Panc1 (cell line): Measurements from ENCODE around the gene BCORL1. TPM values are rescaled to one million over a fixed set of nuclear protein-coding genes. Genes with fewer than 3 reads are reported as not detected.

Experiments
- ATAC-seq: fragments of 200-7000 bp; cut with Tn5 transposase; 2 replicates; pipeline ENCODE4 v1.9.1; 2020; ENCODE audit warnings: mild to moderate bottlenecking, moderate library complexity
- BruUV-seq: library from RNA; stranded (reverse); fragments of 400-500 nt; replicated peaks from 2 replicates; lab custom pipeline; 2021; lab: Mats Ljungman, UMichigan
- CTCF ChIA-PET: fragments of 300-600 bp; sonication (Branson Sonifier 250); formaldehyde crosslinking; loops from one replicate; lab custom pipeline; 2022; ENCODE audit warnings: antibody characterized with exemption; lab: Charles Lee
- POLR2A ChIA-PET: fragments of 300-600 bp; sonication (Branson Sonifier 250); formaldehyde crosslinking; loops from one replicate; lab custom pipeline; 2022; ENCODE audit warnings: antibody characterized with exemption; lab: Charles Lee
- DNase-seq: peaks from one replicate; pipeline ENCODE4 v3.0.0-alpha.2; 2010; ENCODE audit warnings: low read depth, low spot score
- H3K27ac ChIP-seq: 2 replicates; pipeline ENCODE4 v1.5.1; 2011; ENCODE audit warnings: mild to moderate bottlenecking, low read length, inconsistent platforms
- H3K27me3 ChIP-seq: fragments of 200-500 bp; sonication (Bioruptor generic); 2 replicates; pipeline ENCODE4 v1.6.0; 2014; ENCODE audit warnings: low read length, inconsistent platforms; ENCODE audit not compliant: control insufficient read depth, insufficient read depth
- H3K36me3 ChIP-seq: fragments of 200-500 bp; sonication (Bioruptor generic); 2 replicates; pipeline ENCODE4 v1.5.1; 2014; ENCODE audit warnings: inconsistent platforms, mild to moderate bottlenecking, low read length, moderate library complexity; ENCODE audit not compliant: control insufficient read depth, insufficient read depth
- H3K4me1 ChIP-seq: 2 replicates; pipeline ENCODE4 v1.5.1; 2011; ENCODE audit warnings: inconsistent platforms, mild to moderate bottlenecking, low read length, moderate library complexity; ENCODE audit not compliant: control insufficient read depth, insufficient read depth
- H3K4me3 ChIP-seq, 2 experiments: 2 replicates each; pipeline ENCODE4 v1.5.1; 2011 to 2012; ENCODE audit warnings: low read depth in 2 of 2, low read length in 2 of 2, mild to moderate bottlenecking in 2 of 2, inconsistent platforms in 1 of 2, moderate library complexity in 1 of 2
- H3K9me3 ChIP-seq: fragments of 200-500 bp; sonication (Bioruptor generic); 2 replicates; pipeline ENCODE4 v1.5.1; 2014; ENCODE audit warnings: low read depth, mild to moderate bottlenecking, inconsistent platforms, low read length, moderate library complexity; ENCODE audit not compliant: control insufficient read depth, insufficient read depth
- CTCF ChIP-seq: fragments of 450-650 bp; IDR thresholded peaks from 2 replicates; pipeline ENCODE4 v1.5.1; 2017; ENCODE audit warnings: mild to moderate bottlenecking
- POLR2AphosphoS5 ChIP-seq: IDR thresholded peaks from 2 replicates; pipeline ENCODE4 v1.6.1; 2012; ENCODE audit warnings: mild to moderate bottlenecking, low read depth, low read length, moderate library complexity
- SIN3A ChIP-seq: IDR thresholded peaks from 2 replicates; pipeline ENCODE4 v1.6.1; 2012; ENCODE audit warnings: low read depth, mild to moderate bottlenecking, low read length, moderate library complexity, borderline replicate concordance; ENCODE audit not compliant: insufficient read depth
- TCF7L2 ChIP-seq: IDR thresholded peaks from 2 replicates; pipeline ENCODE4 v1.6.1; 2011; ENCODE audit warnings: mild to moderate bottlenecking, low read depth, low read length, inconsistent platforms
- in situ Hi-C: cut with HindIII; loops from 2 replicates; pipeline ENCODE4 v1.10.0; 2016; ENCODE audit warnings: low sequenced_read_pairs, low pct_unique_long_range_greater_than_20kb
- intact Hi-C: fragments of 100-400 bp; cut with micrococcal nuclease; formaldehyde crosslinking; loops from one replicate; pipeline ENCODE4 v1.10.0; 2022; ENCODE audit not compliant: unreplicated experiment
- total RNA-seq: library from RNA; stranded (reverse); gene quantifications from one replicate; pipeline ENCODE4 v1.2.1, GENCODE V29; 2021; ENCODE audit not compliant: unreplicated experiment
- TF ChIP-seq, protein P1 (sequence below), 2 experiments: IDR thresholded peaks; 2 replicates each; pipeline ENCODE4 v1.6.1; 2011 to 2012; ENCODE audit warnings: low read depth in 2 of 2, control low read depth in 1 of 2, low read length in 1 of 2, mild to moderate bottlenecking in 1 of 2, moderate library complexity in 1 of 2; ENCODE audit not compliant: insufficient read depth in 1 of 2

The BCORL1 gene
- total RNA-seq, 1 experiment from 2014 or later = 67.4 TPM

DNA sequence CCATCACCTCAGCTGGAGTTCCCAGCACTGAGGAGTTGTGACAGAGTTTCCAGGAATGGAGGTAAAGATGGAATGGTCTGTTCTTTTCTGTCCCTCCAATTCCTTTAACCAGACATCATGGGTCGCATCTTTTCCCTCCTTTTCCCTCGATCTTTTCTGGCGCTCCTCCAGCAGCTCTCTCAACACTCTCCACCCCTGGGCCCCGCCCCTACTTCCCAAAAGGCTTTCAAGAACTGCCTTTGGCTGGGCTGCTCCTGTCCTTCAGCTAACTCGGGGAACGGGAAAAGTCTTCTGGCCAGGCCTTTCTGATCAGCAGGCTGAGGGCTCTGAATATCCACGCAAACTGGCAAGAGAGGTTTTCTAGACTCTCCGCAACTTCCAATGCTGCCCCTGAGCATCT is 42.4 kb upstream of the BCORL1 start:
- CTCF ChIA-PET = no interaction called here
- POLR2A ChIA-PET = no interaction called here
- in situ Hi-C loops = no loop called here

DNA sequence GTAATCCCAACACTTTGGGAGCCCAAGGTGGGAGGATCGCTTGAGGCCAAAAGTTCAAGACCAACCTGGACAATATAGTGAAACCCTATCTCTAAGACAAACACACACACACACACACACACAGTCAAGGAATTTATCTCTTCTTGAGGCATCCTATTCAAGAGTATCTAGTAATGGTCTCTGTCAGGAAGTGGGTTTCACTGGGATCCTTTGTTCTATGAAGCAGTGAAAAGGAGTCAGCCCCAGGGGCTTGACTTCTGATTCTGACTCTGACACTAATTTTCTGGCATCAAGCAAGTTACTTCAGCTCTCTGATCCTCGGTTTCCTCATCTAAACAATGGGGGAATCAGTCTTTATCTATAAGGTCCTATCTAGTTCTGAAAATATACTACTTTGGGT is 41.7 kb upstream of the BCORL1 start:
- Histone ChIP-seq H3K27me3 (no peaks in the 10 kb centered on the region), H3K4me3 (no peak overlapping the region), H3K4me1 (no peaks in the 10 kb centered on the region), H3K27ac (no peak overlapping the region), H3K9me3 (no peaks in the 10 kb centered on the region), H3K36me3 (no peaks in the 10 kb centered on the region)
- in situ Hi-C loops = no loop called here
- ChIA-PET CTCF (no interaction called here), POLR2A (no interaction called here)
- TF ChIP-seq CTCF (no peak), SIN3A (no peak), POLR2AphosphoS5 (no peak), TCF7L2 (no peak)
- TF ChIP-seq, protein P1, sequence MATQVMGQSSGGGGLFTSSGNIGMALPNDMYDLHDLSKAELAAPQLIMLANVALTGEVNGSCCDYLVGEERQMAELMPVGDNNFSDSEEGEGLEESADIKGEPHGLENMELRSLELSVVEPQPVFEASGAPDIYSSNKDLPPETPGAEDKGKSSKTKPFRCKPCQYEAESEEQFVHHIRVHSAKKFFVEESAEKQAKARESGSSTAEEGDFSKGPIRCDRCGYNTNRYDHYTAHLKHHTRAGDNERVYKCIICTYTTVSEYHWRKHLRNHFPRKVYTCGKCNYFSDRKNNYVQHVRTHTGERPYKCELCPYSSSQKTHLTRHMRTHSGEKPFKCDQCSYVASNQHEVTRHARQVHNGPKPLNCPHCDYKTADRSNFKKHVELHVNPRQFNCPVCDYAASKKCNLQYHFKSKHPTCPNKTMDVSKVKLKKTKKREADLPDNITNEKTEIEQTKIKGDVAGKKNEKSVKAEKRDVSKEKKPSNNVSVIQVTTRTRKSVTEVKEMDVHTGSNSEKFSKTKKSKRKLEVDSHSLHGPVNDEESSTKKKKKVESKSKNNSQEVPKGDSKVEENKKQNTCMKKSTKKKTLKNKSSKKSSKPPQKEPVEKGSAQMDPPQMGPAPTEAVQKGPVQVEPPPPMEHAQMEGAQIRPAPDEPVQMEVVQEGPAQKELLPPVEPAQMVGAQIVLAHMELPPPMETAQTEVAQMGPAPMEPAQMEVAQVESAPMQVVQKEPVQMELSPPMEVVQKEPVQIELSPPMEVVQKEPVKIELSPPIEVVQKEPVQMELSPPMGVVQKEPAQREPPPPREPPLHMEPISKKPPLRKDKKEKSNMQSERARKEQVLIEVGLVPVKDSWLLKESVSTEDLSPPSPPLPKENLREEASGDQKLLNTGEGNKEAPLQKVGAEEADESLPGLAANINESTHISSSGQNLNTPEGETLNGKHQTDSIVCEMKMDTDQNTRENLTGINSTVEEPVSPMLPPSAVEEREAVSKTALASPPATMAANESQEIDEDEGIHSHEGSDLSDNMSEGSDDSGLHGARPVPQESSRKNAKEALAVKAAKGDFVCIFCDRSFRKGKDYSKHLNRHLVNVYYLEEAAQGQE (IDR thresholded peaks at IDR 0.05; ENCODE audit: insufficient read depth in 1 of 2, low read depth in 2 of 2, low read length in 1 of 2) = no peak
- DNase-seq (no peak), ATAC-seq (no peak)
- no TSS peak for BruUV-seq
- intact Hi-C loops = no loop called here

More for the DNA sequence above, 42.4 kb upstream of the BCORL1 start:
- H3K27me3 ChIP-seq = no peaks in the 10 kb centered on the region
- no peak overlapping the region for H3K4me3 ChIP-seq
- DNase-seq (no peak), ATAC-seq (no peak)
- no peaks in the 10 kb centered on the region for H3K4me1 ChIP-seq
- intact Hi-C loops = no loop called here
- TF ChIP-seq POLR2AphosphoS5 = no peak
- no TSS peak for BruUV-seq
- no peaks in the 10 kb centered on the region for H3K36me3 ChIP-seq
- no peak overlapping the region for H3K27ac ChIP-seq
- no peaks in the 10 kb centered on the region for H3K9me3 ChIP-seq

DNA sequence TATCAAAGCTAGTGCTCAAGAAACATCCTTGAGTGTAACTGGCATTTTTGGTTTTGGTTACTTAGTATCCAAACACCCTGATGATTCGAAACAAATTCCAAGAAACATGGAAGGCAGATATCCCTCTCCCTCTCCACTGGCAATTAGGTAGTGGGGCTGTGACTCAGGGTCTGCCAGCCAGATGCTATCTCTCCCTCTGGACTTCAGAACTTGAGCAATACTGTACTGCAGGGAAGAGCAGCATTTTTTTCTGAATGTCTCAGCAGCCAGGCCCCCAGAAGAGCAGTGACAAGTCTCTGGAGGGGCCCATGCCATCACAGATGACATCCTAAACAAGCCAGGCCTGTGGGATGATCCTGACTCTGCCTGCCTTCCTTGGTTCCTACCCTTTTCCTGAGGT is 37.3 kb upstream of the BCORL1 start:
- no TSS peak for BruUV-seq
- Histone ChIP-seq H3K36me3 (no peaks in the 10 kb centered on the region), H3K4me3 (no peak overlapping the region), H3K27ac (no peak overlapping the region), H3K4me1 (no peaks in the 10 kb centered on the region), H3K27me3 (no peaks in the 10 kb centered on the region), H3K9me3 (no peaks in the 10 kb centered on the region)
- intact Hi-C loops (no loop called here), in situ Hi-C loops (no loop called here)
- CTCF ChIA-PET = no interaction called here
- no peak for ATAC-seq
- TF ChIP-seq TCF7L2 = no peak
- POLR2A ChIA-PET = no interaction called here
- no peak for DNase-seq
